GM18519 (cell line): ENCODE measurements around the gene SERPINB6.
"Not testable (repeated sequence)": the region's sequence is repeated elsewhere in the genome, so short reads cannot be mapped to it uniquely, and the experiment has no call there.

Experiments used
- ATAC-seq: cut with Tn5 transposase; IDR thresholded peaks from one replicate; pipeline ENCODE4 v1.9.1; 2021; ENCODE audit warnings: mild to moderate bottlenecking, moderate library complexity; ENCODE audit not compliant: unreplicated experiment, low FRiP score

SERPINB6 gene

DNA sequence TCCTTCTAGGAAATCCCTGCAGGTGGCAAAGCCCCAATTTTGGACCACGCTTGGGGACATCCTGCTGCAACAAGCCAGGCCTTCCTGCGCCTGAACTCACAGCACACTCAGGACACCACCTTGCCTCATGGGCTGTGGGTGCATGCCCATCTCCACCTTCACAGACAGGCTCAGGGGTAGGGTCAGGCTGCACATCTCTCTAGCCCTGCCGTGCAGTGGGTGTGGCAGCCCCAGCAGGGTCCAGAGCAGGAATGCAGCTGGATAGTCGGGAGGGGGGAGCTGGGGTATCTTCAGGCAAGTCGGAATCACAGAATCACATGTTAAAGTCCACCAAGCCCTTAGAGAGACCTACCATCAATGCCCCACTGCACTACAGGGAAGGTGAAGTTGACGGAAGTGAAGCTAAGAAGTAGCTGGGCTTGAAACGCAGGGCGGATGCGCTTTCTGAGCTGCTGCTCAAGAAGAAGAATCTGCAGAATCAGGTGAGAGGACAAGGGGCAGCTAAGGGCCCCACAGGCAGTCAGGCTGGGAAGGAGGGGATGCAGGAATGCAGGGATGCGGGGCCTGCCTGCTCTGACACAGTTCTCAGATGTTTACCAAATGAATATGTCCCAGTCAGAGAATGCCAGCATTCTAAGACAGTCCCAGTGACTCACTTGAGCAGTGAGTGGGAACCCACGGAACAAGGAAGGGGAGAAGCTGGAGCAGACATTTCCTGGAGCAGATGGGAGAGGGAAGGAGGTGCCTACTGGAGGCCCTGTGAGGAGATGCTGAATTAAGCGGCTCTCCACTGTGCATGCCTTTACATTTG is 11.3 kb downstream of the SERPINB6 start:
- ATAC-seq = no peak

DNA sequence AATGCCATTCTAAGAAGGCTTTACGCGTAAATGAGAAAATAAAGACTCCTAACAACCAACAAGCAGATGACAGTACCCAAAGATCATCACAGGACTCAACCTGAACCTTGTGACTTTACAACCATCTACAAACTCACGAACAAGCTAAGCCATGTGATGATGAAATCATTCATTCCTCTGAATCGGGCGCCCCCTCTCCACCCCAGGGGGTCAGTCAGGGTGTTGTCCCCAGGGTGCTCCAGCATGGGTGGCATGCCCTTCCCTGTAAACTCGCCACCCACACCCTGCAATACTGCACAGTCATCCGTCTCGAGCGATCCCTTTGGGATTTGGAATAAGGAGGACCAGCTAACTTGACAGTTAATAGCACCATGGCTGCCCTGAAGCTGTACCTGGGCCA is 12.6 kb downstream of the SERPINB6 start:
- no peak for ATAC-seq

DNA sequence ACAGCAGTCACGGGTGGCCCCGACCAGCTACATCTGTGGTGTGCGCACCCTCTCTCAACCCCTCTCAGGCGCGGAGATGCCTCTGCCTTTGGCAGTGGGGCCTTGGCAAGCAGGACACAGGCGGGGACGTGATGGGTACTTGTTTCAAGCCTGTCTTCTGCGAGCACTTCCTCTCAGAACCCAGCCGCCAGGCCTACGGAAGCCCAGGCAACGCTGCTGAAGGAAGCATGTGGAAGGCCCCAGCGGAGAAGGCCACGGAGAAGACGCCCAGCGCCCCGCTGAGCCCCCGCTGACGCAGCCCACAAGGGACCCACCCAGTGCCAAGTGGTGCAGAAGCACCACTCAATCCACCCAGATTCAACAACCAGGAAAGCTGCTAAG is 13.0 kb downstream of the SERPINB6 start:
- no peak for ATAC-seq

DNA sequence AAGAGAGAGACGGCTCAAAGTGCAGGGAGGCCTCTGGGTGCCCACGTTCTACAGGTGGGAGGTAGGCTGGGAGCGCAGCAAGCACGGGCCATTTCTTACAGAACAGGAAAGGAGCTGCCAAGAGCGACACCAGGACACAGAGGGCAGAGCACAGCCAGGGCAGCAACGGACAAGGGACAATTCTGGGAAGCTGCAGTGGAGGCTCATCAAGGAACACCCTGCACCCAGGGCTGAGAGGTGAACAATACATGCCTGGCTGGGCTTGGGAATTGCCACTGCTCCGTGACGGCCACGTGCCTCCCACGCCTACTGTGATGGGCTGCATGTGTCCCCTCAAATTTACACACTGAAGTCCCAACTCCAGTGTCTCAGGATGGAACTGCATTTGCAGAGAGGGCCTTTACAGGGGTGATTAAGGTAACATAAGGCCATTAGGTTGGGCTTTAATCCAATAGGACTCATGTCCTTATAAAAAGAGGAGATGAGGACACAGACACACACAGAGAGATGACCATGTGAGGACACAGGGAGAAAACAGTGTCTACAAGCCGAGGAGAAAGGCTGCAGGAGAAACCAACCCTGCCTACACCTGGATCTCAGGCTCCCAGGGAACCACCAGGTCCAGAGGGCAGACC is 13.6 kb downstream of the SERPINB6 start:
- ATAC-seq = no peak

DNA sequence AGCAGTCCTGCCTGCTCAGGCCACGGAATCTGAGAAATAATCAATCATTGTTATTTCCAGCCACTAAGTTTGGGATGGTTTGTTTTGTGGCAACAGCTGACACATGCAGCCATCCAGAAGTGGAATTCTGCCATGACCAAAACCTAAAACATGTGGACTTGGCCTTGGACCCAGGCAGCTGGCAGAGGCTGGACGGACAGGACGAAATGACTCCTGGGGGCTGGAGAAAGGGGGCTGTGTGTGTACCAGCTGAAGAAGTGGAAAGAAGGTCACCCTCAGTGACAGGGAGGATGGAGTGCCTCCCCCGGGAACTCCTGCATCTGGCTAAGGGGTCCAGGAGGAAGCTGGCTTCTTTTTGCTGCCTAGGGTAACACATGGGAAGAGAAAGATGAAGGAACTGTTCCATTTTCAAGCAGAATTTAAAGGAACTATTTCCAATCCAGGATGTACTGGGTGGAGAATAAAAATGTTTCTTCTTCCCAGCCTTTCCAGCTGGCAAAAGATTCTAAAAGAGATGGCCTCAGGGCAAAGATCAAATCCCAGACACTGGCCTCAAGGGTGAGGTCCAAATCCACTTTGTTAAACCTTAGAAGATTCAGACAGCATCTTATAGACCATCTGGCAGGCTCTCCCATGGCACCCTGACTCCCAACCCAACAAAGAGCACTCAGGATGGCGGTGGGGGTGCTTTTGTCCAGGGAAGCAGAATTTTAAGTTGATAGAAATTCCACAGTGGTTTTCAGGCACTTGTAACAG is 14.3 kb downstream of the SERPINB6 start:
- no peak for ATAC-seq

DNA sequence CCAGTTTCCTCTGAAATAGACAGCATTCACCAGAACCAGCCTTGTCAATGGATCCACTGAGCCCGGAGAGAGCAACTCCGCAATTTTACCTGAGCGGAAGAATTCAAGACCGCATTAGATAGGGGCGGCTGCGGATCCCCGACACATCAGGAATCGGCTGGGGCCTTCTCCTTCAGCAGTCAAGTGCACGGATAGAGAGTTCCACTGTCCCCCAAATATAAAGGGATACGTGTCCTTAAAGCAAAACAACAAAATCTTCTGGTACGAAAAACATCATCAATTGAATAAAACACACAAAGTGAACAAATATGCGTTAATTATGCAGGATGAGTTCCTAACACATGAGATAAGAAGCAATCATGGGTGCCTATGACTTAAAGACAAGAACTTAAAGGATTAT is 18.3 kb downstream of the SERPINB6 start:
- ATAC-seq = no peak

DNA sequence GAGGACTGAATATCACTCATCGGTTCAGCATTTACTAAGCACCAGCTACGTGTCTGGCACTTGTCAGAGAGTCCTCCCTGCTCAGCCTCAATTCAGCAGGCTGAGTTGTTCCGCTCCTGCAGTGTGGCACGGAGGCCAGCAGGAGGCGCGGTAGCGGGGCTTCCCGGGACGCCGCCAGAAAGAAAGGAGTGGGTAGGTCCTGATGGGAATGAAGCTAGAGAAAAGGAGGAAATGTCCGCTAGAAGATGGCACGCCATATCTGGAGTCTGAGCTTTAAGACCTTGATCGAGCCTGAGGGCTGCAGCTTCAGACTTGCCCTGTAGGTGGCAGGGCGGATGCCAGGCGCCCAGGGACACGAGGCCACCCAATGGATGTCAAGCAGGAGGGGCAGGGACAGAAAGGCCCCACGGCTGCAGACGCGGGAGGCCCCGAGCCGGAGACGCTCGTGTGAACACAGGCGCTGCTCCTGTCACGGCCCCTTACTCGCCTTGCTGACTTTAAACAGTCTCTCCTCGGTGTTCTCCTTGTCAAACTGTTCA is 18.7 kb downstream of the SERPINB6 start:
- no peak for ATAC-seq

DNA sequence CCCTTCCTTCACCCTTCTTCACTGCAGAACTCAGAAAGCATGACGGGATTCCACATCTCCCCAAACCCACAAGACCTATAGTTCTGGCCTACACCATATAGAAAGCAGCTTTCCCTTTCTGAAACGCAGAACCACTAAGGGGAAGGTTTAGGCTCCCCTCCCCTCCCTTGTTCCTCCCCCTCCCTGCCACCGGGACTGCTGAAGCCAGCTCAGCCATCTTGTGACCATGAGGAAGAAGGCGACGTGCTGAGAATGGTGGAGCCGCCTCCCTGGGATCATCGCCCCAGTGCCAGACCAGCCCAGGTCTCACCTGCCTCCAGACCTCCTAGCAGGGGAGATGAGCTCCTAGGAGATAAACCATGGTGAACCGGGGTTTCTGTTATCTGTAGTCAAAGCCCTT is 19.6 kb downstream of the SERPINB6 start:
- ATAC-seq = no peak

DNA sequence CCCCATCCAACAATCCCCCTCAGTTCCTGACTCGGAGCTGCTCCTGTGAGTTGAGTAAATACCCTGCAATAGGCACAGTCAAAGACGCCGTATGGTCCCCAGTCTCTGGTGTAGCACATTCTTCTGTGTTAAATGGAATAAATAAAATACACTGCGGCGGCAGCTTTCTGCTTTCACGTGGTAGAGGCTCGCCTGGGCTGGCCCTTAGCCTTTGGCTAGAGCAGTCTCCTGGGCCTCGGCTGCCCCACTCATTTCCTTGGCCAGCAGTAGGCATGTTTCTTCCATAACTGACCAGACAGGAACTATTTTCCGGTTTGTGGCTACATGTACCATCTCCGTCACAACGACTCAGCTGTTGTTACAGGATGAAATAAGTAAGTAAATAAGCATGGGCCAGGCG is 20.7 kb downstream of the SERPINB6 start:
- no peak for ATAC-seq

DNA sequence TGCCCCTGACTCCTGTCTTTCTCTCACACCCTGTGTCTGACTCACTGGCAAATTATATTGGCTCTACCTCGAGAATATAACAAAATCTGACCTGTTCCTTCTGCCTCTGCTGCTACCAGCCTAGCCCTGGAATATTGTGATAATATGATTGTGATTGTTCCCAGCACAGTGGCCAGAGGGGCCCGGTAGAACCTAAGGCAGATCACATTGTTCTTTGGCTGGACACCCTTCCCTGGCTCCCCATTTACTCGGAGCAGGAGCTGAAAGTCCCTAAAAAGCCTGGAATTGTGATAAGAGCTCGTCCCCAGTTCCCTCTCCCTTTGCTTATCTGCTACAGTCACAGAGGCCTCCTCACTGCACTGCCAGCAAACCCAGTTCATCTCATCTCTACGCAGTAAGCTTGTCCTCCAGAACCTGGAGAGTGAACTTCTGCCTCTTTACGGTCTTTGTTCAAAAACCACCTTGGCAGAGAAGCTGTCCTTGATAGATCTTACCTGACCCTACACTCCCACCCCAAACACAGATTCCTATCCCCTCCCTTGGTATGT is 21.8 kb downstream of the SERPINB6 start:
- no peak for ATAC-seq

DNA sequence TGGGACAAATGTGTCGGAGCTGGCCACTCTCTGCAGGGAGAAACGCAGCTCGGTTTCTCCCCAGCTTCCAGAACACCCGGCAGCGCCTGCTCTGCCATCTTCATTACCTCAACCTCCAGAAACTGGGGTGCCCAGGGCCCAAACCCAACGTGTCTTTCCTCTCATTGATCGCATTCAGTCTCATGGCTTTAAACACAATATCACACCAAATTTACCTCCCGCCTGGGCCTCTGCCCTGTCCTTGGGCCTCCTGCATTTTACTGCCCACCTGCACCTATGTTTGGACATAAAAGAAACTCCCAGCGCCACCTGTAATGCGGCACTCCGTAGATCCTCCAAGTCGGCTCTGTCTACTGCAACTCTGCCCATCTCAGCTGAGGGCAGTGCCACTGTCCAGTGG is 22.2 kb downstream of the SERPINB6 start:
- no peak for ATAC-seq

DNA sequence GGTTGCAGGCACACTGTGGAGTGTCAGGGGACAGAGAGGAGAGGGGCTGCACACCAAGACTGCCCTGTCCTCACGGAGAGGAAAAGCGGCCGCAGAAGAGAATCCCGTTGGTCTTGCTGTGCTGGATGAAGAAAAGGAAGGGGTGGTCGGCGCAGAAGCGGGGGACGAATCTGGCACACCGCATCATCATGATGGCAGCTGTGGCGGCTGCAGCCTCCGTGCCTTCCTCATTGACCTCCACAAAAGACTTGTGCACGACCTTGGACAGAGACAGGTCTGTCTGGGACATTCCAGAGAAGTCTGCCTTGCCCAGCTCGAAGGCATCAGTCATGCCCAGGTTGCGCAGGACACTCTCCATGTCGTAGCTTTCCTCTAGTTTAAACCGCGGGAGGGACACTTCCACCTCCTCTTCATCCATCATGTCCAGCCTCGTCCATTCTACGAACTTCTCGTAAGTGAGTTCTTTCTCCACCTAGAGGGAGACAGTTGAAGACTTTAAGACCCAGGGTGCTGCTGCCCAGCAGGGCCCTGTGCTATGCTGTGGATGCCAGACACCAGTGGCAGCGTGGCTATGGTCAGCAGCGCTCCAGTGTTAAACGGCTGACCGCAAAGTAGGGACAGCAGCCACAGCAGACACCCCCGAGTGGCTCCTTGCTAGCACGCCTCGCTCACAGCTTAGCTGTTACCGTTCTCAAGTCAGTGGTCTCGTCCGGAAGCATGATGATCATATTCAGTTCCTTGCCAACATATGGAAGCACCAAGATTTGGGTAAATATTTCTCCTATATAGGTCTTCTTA is 22.9 kb downstream of the SERPINB6 start:
- no peak for ATAC-seq

DNA sequence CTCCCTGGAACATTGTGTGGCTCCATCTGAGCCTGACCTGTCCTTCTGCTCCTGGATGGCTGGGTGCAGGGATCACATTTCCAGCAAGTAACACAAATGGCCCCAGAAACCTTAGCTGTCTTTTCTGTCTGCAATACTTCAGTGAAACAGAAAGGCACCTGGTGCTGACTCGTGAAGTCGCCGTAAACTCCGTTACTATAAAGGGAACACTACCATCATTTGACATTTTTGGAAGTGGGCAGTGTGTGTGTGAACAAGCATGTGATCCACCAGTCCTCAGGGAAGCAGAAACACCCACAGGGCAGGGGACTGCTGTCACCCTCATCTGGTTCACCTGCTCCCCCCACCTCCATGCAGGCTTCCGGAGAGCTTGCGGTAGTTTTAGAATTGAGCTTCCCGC is 23.9 kb downstream of the SERPINB6 start:
- ATAC-seq = no peak

DNA sequence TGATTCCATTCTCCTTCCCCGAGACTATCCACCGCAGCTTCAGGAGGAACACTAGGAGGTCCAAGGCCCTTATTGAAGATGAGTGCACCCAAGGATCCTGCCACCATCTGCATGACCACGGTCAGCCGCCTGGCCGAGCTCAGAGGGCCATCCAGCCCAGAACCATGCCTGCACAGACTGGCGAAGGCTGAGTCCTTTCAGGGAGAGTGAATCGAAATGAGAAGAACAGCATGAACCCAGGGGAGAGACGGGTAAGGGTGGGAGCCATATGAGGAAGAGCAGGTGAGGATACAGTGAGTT is 26.3 kb downstream of the SERPINB6 start:
- ATAC-seq = no peak

DNA sequence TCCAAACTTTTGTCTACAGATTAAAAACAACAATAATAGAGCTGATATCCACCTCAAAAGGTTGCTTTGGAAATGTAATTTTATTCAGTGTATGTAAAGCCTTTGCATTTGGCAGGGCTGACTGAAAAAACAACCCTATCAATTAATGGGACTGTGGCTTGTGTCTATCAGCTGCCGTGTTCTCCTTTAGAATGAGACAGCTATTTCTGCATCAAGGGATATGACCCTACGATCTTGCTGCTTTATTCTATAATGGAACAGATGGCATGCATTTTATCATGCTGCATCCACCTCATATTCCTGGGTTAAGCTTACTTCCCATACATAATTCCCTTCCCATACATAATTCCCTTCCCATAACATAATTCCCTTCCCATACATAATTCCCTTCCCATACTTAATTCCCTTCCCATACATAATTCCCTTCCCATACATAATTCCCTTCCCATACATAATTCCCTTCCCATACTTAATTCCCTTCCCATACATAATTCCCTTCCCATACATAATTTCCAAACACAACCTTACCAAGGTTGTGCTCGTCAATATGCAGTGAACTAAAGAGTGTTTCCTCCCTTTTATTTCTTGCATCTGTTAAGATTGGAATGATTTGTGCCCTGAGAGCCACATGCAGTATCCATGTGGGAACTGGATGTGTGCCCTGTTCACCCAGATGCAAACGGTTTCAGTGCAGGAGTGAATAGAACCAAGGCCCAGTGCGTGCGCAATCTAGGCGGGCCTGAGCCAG is 26.8 kb downstream of the SERPINB6 start:
- ATAC-seq = no peak

DNA sequence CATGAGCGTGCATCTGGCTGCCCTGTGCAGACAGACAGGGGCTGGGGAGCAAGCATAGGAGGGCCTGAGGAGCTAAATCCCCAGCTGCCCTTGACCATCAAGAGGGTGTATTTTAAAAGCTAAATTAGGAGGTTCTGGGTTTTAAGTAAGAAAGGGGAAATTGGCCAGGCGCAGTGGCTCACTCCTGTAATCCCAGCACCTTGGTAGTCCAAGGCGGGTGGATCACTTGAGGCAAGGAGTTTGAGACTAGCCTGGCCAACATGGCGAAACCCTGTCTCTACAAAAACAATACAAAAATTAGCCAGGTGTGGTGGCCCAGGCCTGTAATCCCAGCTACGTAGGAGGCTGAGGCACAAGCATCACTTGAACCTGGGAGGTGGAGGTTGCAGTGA is 27.8 kb downstream of the SERPINB6 start:
- no peak for ATAC-seq

DNA sequence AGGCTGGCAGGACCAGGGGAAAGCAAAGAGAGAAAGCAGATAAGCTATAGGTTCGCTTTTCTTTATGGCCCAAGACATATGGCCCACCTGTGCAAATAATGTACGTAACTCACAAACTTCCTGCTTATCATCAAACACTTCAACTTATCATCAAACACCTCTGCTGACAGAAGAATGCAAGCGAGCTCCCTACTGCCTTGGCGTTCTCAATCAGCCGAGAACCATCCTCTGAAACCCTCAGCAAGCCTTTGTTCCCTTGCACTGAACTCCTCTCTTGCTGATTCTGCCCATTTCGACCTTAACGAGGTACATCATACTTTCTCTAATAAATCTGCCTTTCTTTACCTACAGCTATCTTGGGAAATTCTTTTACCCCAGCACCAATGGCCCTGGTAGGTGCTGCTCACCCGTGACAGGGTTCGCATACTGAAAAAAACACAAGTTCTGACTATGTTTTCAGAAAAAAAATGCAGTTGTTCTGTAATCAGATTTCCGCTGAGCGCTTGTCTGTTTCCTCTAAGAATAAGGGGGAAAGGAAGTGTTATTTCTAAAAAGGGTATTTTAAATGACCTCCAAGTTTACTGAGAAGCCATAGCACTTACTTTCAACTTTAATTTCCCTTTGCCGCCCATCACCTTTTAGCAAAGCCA is 28.3 kb downstream of the SERPINB6 start:
- no peak for ATAC-seq

DNA sequence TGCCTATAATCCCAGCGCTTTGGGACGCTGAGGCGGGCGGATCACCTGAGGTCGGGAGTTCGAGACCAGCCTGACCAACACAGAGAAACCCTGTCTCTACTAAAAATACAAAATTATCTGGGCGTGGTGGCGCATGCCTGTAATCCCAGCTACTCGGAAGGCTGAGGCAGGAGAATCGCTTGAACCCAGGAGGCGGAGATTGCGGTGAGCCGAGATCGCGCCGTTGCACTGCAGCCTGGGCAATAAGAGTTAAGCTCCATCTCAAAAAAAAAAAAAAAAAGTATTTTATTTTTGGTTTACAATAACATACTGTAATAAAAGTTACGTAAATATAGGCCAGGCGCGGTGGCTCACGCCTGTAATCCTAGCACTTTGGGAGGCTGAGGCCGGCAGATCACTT is 29.3 kb downstream of the SERPINB6 start:
- not testable (repeated sequence) for ATAC-seq

DNA sequence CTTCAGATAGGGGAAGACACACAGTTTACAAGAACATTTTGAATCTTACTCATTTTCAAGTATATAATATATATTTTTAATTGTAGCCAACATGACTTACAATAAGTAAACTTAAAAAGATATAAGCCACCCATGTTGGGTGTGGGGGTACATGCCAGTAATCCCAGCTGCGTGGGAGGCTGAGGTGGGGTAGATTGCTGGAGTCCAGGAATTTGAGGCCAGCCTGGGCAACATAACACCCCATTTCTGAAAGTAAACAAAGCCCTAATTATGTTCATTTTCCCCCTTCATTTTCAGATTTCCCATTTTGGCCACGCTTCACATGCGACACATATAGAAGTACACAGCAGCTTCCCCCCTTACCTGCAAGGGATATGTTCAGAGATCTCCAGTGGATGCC is 30.5 kb downstream of the SERPINB6 start:
- no peak for ATAC-seq
